HG02973 (cell line): Measurements from ENCODE around the gene FAM149B1.
"Not testable (repeated sequence)": the region's sequence is repeated elsewhere in the genome, so short reads cannot be mapped to it uniquely, and the experiment has no call there.

Experiments used
- ATAC-seq: cut with Tn5 transposase; IDR thresholded peaks from one replicate; pipeline ENCODE4 v1.9.1; 2021; ENCODE audit warnings: moderate library complexity; ENCODE audit not compliant: unreplicated experiment

Gene FAM149B1

DNA sequence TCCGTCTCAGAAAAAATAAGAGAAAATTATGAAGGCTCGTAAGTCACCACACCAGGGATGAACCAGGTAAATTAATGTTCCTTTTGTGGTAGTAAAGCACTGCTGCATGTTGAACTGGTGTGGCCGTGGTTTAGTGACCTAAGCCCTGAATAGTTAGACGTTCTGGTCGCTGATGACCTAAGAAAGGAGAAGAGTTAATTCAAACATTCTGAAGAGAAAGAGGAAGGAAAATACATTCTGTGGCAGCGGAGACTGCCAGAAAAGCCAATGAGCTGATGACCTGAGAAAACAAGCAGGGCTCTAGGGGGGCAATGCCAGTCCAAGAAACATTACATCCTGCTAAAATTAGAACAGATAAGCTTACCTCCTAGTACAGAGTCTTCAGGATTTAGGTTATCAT lies 61.6 kb downstream of the FAM149B1 start:
- no peak for ATAC-seq

- no peak for ATAC-seq
These were observed 65.0 kb downstream of the FAM149B1 start for GRCh38 chr10:73232887-73233286.

DNA sequence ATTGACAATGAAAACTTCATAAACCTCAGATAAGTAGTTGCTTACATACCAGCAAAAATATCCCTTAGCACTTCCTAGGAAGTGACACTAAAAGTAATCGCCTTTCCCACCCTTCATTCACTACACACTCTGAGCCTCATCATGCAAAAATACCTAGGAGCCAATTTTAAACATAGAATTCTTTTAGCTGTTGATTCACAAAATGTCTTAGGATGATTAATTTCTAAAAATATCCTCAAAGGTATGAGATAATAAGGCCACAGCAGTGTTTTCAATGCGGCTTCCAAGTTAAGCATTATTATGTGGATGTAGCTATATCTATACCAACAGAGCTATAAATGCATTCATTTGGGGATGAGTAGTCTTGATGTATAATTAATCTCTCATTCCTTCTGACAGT lies 66.0 kb downstream of the FAM149B1 start:
- ATAC-seq: no peak

DNA sequence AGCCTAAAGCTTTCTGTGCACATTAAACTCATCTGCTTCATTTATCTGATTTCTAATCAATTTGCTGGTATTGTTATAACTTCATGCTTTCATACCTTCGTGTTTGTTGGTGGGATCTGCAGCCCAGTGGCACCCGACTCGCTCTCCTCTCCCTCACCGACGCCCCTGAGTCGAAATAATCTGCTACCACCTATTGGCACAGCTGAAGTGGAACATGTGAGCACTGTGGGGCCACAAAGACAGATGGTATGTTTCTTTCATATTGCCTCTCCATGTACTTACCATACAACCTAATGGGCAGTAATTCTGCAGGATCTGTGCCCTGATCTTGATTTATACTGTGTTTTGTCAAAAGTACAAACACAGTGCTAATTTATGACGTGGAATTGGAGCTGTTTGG lies 66.8 kb downstream of the FAM149B1 start:
- ATAC-seq: no peak

DNA sequence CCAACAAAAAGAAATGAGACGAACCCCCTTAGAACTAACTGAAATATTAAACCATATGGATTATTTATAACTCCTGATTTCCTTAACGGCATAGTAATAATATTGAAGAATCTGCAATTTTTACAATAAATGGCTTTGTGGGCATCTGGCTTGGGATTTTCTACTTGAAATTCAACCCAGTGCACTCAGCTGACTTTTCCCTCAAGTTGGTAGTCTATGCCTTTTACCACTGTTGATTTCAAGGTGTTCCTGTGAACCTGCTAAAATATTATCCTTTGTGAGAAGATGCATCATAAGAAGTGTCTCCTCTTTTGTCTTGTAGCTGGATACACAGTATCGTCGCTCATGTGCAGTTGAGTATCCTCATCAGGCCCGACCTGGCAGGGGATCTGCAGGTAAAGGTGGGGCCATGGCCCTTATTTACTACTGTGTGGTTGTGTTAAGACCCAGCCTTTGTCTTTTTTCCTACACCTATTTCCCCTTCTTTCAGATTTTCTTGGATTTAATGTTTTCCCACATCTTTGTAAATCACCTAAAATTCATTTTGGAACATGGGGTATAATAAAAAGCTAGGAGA lies 71.2 kb downstream of the FAM149B1 start:
- ATAC-seq: no peak

DNA sequence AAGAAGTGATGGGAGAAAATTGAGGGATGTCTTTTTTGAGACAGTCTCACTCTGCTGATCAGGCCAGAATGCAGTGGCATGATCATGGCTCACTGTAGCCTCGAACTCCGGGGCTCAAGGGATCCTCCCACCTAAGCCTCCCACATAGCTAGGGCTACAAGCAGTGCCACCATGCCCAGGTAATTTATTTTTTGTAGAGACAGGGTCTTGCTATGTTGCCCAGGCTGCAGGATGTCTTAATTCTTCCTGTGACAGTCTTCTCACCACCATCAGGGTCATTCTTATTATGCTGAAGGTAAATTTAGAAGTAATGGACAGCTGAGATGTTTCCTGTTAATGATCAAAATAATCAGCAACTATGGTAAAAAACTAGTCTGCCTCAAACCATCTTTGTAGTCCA lies 72.0 kb downstream of the FAM149B1 start:
- ATAC-seq: no peak

GRCh38 chr10:73244866-73245477 lies 77.1 kb downstream of the FAM149B1 start:
- ATAC-seq: no peak

DNA sequence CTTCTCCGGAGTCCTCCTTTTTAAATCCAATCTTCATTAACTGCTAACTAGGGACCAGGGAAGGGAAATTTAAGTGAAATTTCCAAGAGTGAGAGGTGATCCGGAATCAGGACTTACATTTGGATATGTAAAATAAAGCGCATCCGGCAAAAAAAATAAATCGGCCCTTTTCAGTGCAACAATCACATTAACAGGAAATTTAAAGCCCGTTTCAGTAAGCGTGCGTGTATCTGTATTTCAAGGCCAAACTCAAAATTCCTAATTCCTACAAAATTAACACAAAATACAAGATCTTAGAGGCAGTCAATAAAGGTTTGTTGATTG lies 78.4 kb downstream of the FAM149B1 start:
- ATAC-seq: no peak

DNA sequence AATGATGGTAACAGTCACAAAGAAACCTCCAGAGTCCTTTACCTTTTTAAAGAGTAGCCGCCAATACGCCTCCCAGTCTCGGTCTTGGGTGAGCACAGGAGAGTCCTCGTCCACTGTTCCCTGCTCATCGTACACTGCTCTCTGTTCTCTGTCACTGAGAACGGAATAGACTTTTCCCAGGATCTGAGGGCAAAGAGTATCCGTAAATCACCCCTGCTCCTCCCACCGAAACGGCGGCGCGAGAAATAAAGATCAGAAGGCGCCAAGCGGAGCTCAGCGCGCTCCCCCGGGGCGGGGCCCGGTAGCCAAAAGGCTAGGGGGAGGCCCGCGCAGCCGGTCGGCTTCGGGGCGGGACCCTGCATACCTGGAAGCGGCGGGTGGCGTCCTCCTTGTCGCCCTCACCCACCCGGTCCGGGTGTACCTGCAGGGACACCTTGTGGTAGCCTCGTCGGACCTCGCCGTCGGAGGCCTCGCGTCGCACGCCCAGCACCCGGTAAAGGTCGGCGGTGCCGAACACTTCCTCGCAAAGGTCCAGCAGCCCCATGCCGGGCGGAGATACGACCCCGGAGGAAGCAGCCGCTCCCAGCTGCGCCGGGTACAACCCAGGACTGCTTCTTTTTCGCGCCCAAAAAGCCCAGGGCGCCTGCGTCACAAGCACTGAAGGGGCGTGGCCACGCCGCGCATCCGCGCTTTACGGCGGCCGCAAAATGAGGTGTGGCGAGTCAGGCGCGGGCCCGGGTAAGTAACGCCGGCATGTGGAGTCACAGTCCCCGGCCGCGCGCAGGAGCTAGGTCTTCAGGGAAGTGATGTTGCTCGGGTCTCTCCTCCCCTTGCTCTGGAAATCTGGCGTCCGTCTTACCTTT lies 79.0 kb downstream of the FAM149B1 start, which contains the start of gene DNAJC9:
Gene DNAJC9, minus strand, starts transcription at position 610 of the 863 bp plus-strand sequence. Its CDS starts 66 bp downstream, at position 544.
- peak; percentile 62 for ATAC-seq

DNA sequence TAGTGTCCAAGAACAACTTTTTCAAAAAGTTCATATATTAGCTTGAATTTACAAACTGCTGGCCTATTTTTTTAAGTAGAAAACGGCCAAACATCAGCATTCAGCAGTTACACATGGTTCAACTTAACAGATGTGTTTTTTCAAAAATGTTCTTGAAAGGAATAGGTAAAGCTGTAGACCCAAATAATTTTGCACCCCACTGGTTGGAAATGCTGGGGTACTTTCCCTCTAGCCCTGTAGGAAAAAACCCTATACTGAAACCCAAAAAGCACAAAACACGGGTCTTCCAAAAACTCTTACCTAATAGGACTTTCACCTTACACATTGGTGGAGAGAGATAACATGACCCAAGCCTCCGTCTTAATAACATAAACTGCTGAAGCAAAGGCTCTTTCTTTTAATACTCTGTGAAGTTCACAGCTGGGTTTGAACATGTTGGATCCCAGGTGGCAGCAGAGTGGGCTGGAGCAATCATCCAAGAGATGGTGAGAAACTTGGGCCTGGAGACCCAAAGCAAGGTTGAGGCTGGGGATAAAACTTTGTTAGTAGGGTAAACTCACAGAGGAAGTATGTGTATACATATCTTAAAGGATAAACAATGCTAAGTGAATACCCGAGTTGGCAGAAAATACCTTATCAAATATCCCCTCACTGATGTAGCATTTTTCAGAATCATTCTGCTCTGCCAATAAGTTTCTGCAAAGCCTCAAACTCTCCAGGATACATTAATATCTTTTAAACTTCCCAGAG lies 79.8 kb downstream of the FAM149B1 start:
- no peak for ATAC-seq

GRCh38 chr10:73248259-73248724 lies 80.4 kb downstream of the FAM149B1 start:
- ATAC-seq: no peak

- peak; percentile 47 for ATAC-seq
These were observed 83.9 kb downstream of the FAM149B1 start for GRCh38 chr10:73251683-73252444.

DNA sequence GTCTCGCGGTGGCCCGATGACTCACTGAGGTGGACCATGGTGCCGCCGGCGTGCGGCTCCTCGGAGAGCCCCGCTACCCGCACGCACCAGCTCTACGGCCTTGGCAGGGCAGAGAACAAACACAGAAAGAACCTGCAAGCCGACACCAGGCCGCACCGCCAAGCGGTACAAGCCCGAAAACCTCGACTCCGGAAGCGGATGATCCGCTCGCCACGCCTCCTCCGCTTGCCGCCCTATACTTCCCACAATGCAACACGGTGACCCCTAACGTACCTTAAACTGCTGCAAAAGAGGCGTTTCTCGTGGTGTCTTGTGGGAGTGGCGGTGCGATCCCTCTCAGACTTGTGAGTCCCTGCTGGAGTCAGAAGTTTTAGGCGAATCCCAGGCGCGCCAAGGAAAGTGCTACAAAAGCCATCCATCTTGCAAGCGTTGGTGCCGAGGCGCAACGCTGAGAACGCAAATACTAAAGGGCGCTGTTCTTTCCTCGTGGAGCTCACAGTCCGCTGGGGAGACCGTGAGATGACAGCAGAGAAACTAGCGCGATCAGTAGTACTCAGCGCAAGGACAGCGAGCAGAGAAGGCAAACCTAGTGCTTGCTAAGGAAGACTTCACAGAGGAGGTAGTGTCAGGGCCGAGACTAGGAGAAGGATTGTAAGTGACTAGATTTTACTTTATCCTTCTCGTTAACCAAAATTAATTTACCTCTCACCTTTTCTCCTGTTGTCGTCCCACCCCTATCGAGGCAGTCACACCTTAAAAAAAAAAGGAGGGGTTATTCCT lies 84.7 kb downstream of the FAM149B1 start, which contains the start of gene MRPS16:
Gene MRPS16, minus strand, starts transcription at position 200 of the 780 bp plus-strand sequence. Its CDS starts 162 bp downstream, at position 38.
- ATAC-seq: peak; percentile 67

GRCh38 chr10:73253225-73253555 lies 85.3 kb downstream of the FAM149B1 start:
- no peak for ATAC-seq

DNA sequence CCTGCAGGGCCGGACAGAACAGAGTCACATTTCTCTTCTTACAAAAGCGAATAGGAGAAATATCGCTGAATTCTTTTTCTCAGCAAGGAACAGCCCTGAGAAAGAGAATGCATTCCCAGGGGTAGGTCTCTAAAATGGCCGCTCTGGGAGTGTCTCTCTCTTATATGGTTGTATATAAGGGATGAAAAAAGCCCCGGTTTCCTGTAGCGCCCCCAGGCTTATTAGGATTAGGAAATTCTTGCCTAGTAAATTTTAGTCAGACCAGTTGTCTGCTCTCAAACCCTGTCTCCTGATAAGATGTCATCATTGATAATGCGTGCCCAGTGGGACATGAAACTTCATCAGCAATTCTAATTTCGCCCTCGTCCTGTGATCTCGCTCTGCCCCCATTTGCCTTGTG lies 90.7 kb downstream of the FAM149B1 start:
- not testable (repeated sequence) for ATAC-seq

GRCh38 chr10:73261362-73261995 lies 93.6 kb downstream of the FAM149B1 start:
- ATAC-seq: no peak

- ATAC-seq: no peak
These were observed 94.3 kb downstream of the FAM149B1 start for GRCh38 chr10:73262105-73262730.

DNA sequence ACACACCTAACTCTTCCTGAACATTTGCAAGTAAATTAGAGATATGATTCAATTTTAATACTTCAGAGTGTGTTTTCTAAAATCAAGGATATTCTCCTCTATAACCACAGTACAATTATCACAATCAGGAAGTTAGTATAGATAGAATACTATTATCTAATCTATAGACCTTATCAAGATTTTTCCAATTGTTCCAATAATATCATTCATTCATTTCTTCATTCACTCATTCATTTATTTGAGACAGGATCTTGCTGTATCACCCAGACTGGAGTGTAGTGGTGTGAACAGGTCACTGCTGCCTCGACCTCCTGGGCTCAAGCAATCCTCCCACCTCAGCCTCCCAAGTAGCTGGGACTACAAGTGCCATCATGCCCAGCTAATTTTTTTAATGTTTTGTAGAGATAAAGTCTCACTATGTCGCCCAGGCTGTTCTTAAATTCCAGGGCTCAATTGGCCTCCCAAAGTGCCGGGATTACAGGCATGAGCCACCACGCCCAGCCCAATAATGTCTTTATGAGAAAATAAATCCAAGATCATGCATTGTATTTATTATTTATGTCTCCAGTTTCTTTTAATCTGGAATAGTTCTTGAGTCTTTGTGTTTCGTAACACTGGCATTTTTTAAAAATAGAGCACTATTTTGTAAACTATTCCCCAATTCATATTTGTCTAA lies 95.1 kb downstream of the FAM149B1 start:
- ATAC-seq: no peak
